ENCODE data around the gene HAP1. TPM values are rescaled to one million over a fixed set of nuclear protein-coding genes. Genes with fewer than 3 reads are reported as not detected.

HAP1 gene
- total RNA-seq, 3 donors from 2014 or later (not counting 1 experiment from before 2014, with no cell fraction given) = not detected

GRCh38 chr17:41775394-41776226, 41.2 kb upstream of the HAP1 start:
- Histone ChIP-seq H3K27me3 (ENCODE audit: control insufficient read depth, insufficient read depth, low read length) (no peaks in the 10 kb centered on the region), H3K27ac (ENCODE audit: low read length) (no peak overlapping the region), H3K4me1 (ENCODE audit: control insufficient read depth, insufficient read depth, low read length) (no peaks in the 10 kb centered on the region), H3K36me3 (ENCODE audit: control insufficient read depth, insufficient read depth, low read length) (no peaks in the 10 kb centered on the region), H3K4me3 (ENCODE audit: low read length) (no peak overlapping the region), H3K9me3 (ENCODE audit: control insufficient read depth, insufficient read depth, low read length) (no peaks in the 10 kb centered on the region)
- DNase-seq (no peak), ATAC-seq (no peak)
- no peak for TF ChIP-seq CTCF (IDR thresholded peaks at IDR 0.05)
- H3K27ac Mint-ChIP-seq = no peak overlapping the region
- no peak overlapping the region for H3K4me3 Mint-ChIP-seq
- no peaks in the 10 kb centered on the region for H3K4me1 Mint-ChIP-seq
- H3K27me3 Mint-ChIP-seq (ENCODE audit: low read depth in 2 of 2) = peaks cover 0 to 2% of the 10 kb centered on the region in 2 donors
- no peaks in the 10 kb centered on the region for H3K36me3 Mint-ChIP-seq
- no peaks in the 10 kb centered on the region for H3K9me3 Mint-ChIP-seq
- intact Hi-C loops (cut with micrococcal nuclease) = no loop called here
- WGBS (ENCODE audit: insufficient coverage) = 85% methylated on average over 12 of the region's 12 CpGs

- H3K27ac ChIP-seq (ENCODE audit: low read length) = no peak overlapping the region
- Mint-ChIP-seq H3K27ac (no peak overlapping the region), H3K4me1 (no peaks in the 10 kb centered on the region), H3K36me3 (no peaks in the 10 kb centered on the region), H3K9me3 (no peaks in the 10 kb centered on the region), H3K27me3 (ENCODE audit: low read depth in 2 of 2) (no peaks in the 10 kb centered on the region), H3K4me3 (no peak overlapping the region)
- TF ChIP-seq CTCF (IDR thresholded peaks at IDR 0.05) = no peak
- H3K4me1 ChIP-seq (ENCODE audit: control insufficient read depth, insufficient read depth, low read length) = no peaks in the 10 kb centered on the region
- H3K9me3 ChIP-seq (ENCODE audit: control insufficient read depth, insufficient read depth, low read length) = no peaks in the 10 kb centered on the region
- H3K36me3 ChIP-seq (ENCODE audit: control insufficient read depth, insufficient read depth, low read length) = no peaks in the 10 kb centered on the region
- intact Hi-C loops (cut with micrococcal nuclease) = no loop called here
- DNase-seq (no peak), ATAC-seq (no peak)
- 76% methylated on average over 6 of the region's 8 CpGs for WGBS (ENCODE audit: insufficient coverage)
- H3K27me3 ChIP-seq (ENCODE audit: control insufficient read depth, insufficient read depth, low read length) = no peaks in the 10 kb centered on the region
- H3K4me3 ChIP-seq (ENCODE audit: low read length) = no peak overlapping the region
Observed at GRCh38 chr17:41773731-41774193, 39.3 kb upstream of the HAP1 start.

- TF ChIP-seq CTCF (IDR thresholded peaks at IDR 0.05) = no peak
- H3K4me3 ChIP-seq (ENCODE audit: low read length) = no peak overlapping the region
- no peaks in the 10 kb centered on the region for H3K4me1 Mint-ChIP-seq
- H3K4me1 ChIP-seq (ENCODE audit: control insufficient read depth, insufficient read depth, low read length) = no peaks in the 10 kb centered on the region
- ATAC-seq (no peak), DNase-seq (no peak)
- no peaks in the 10 kb centered on the region for H3K36me3 ChIP-seq (ENCODE audit: control insufficient read depth, insufficient read depth, low read length)
- H3K4me3 Mint-ChIP-seq = no peak overlapping the region
- 84% methylated on average over 12 of the region's 12 CpGs for WGBS (ENCODE audit: insufficient coverage)
- no peaks in the 10 kb centered on the region for H3K36me3 Mint-ChIP-seq
- no peaks in the 10 kb centered on the region for H3K9me3 ChIP-seq (ENCODE audit: control insufficient read depth, insufficient read depth, low read length)
- H3K27ac Mint-ChIP-seq = no peak overlapping the region
- H3K27ac ChIP-seq (ENCODE audit: low read length) = no peak overlapping the region
- no peaks in the 10 kb centered on the region for H3K9me3 Mint-ChIP-seq
- H3K27me3 Mint-ChIP-seq (ENCODE audit: low read depth in 2 of 2) = no peaks in the 10 kb centered on the region
- intact Hi-C loops (cut with micrococcal nuclease) = no loop called here
- no peaks in the 10 kb centered on the region for H3K27me3 ChIP-seq (ENCODE audit: control insufficient read depth, insufficient read depth, low read length)
Observed at GRCh38 chr17:41773190-41773588, 38.7 kb upstream of the HAP1 start.
